CD1c-positive myeloid dendritic cell (primary cell): ENCODE measurements around the gene GUCA2B.

Source experiments
- DNase-seq: peaks from one replicate; pipeline ENCODE4 v3.0.0-alpha.2; 2016; ENCODE audit errors: extremely low spot score

Gene GUCA2B

DNA sequence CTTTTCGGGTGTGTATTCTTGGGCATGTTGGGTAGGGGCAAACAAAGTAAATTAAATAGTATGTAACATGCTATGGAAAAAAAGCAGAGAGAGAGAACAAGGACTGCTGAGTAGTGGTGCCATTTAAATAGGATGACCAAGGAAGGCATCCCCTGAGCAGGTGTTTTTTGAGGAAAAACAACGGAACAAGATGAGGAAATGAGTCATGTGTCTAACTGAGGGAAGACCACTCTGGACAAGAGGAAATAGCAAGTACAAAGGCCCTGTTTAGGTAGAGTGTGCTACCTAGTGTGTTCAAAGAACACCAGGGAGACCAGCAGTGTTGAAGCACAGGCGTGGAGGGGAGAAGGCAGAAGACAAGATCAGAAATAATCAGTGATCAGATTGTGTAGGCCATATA lies 31.4 kb downstream of the GUCA2B start:
- DNase-seq: no peak

DNA sequence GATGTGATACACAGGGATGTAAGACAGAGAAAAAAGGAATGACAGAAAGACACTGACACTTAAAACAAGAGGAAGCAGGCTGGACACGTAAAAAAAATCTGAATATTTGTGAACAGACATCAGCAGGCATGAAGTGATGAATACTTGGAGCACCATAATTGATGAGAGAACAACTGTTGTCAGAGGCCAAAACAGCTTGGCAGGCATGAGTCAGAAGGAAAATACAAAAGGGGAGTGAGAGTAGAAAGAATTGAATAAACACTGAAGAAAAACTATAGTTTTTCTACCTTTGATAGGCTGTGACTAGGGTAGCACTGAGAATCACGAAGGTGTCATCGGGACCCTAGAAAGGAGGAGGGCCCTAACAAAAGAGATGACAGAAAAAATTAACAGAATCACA lies 32.9 kb downstream of the GUCA2B start:
- no peak for DNase-seq

DNA sequence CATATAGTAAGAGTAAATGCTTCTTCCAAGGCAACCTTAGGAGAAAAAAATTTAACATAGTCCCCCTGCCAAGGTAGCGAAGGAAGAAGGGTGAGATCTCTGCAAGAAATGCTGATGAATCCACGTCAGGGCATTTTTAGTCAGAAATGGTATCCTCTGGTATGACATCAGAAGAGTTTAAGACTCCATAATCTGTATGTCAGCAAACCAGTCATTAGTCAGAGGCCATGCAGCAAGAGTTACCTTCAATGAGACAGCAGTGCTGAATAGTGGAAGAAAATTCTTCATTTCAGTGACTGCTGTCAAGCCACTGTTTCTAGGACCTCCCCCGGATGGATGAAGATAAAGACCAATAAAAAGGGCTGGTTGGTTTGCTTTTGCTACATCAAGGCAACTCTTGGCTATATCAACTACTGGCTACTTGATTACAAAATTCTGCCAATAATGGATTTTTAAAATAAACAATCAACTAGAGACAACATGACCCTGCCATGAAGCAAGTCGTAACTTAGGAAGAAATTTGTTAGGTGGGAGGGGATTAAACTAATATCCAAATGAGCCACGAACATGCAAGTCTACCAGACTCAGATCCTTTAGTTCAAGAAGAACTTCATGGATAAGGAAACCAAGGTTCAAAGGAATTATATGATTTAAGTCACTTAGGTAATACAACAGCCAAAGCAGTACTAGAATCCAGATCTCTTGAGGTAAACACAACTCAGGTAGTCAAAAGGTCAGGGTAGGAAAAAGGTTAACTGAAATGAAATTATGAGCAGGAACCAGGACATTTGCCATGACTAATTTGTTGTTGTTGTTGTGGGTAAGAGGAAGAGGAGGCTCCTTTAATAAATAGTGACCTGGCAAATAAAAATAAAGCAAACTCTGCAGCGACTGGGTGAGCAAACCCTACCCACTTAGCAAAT lies 37.0 kb downstream of the GUCA2B start:
- DNase-seq: no peak

DNA sequence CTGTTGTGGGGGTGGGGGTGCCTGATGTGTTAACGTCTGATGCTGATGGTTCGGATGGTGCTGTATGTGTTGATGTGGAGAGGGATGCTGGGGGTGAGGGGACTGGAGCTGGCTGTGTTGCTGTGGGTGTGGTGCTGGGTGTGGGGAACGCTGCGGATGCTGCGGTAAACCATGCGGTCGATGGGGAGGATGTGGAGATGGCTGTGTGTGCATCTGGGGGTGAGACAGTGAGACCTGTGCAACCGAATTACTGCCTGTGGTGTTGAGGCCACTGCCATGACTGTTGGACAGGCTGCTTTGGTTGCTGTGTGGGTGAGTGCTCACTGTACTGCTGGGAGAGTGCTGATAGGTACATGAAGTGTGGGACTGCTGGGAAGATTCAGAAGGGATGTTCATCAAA lies 38.1 kb downstream of the GUCA2B start:
- no peak for DNase-seq

DNA sequence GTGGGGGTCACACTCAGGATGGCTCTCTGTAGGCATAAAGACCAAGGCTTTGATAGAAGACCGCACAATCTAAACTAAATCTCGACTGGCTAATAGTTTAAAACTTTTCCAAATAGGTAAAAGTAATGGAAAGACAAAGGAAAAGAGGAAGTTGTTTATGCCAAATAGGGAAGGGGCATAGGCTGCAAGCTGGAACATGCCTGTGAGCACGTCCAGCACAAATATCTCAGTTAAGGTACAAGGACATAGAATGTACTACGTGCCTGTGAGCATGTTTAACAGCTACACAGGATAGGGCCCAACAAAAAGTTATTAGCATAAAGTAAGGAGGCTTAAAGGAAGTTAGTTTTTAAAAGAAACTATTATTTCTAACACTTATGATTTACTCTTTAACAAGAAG lies 38.9 kb downstream of the GUCA2B start:
- DNase-seq: no peak

DNA sequence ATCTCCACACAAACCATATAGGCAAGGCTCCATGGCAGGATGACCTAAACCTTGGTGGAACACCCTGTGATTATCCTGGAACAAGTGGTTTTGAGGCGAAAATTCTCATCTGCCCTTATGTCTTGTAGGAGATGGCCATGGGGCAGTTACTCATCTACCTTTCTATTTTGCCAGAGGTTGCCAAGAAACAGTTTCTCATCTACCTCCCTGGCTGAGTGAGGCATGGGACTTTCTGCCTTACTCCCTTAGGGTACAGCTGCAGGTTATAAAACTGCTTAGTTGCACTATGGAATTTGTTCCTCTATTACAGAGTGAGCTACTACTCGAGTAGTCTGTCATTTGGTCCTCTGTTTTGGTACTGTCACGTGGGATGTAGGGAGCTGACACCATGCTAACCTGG lies 42.6 kb downstream of the GUCA2B start:
- no peak for DNase-seq

DNA sequence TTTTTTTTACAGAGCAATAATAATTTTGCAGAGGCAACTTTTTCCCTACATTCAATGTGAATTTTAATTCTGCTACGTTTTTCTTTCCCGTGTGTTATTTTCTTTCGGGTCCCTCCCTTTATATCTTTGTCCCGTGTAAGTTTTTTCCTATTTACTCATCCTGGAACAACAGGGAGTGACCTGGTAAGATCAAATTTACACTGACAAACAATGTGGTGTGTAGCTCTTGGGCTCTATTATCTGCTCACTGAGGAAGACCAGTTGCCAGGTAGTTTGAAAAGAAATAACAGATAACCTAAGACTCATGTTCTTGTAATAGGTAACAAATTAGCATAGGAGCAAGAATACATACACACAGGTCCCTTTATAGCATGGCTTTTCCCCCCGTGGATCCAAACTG lies 45.0 kb downstream of the GUCA2B start:
- DNase-seq: no peak

DNA sequence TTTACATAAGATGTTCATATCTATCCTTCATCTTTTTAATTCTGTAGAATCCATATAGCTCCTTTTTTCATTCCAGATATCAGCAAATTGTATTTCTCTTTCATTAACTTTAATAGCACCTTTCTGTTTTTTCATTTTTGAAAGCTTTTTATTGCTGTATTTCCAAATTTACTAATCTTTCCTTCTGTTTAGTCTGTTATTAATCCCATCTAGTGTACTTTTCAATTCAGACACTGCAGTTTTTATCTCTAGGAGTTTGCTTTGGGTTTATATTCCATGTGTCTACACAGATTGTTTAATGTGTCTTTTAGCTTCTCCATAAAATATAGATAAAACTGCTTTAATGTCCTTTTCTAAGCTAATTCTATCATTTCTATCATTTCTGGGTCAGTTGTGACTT lies 48.8 kb downstream of the GUCA2B start:
- DNase-seq: no peak
